EH (cell line): ENCODE data around the gene CLEC10A.
"Not testable (repeated sequence)": the region's sequence is repeated elsewhere in the genome, so short reads cannot be mapped to it uniquely, and the experiment has no call there.

ENCODE experiments used
- DNase-seq: peaks from one replicate; pipeline ENCODE4 v3.0.0-alpha.2; 2015; ENCODE audit warnings: low read depth

The CLEC10A gene, protein sequence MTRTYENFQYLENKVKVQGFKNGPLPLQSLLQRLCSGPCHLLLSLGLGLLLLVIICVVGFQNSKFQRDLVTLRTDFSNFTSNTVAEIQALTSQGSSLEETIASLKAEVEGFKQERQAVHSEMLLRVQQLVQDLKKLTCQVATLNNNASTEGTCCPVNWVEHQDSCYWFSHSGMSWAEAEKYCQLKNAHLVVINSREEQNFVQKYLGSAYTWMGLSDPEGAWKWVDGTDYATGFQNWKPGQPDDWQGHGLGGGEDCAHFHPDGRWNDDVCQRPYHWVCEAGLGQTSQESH

DNA sequence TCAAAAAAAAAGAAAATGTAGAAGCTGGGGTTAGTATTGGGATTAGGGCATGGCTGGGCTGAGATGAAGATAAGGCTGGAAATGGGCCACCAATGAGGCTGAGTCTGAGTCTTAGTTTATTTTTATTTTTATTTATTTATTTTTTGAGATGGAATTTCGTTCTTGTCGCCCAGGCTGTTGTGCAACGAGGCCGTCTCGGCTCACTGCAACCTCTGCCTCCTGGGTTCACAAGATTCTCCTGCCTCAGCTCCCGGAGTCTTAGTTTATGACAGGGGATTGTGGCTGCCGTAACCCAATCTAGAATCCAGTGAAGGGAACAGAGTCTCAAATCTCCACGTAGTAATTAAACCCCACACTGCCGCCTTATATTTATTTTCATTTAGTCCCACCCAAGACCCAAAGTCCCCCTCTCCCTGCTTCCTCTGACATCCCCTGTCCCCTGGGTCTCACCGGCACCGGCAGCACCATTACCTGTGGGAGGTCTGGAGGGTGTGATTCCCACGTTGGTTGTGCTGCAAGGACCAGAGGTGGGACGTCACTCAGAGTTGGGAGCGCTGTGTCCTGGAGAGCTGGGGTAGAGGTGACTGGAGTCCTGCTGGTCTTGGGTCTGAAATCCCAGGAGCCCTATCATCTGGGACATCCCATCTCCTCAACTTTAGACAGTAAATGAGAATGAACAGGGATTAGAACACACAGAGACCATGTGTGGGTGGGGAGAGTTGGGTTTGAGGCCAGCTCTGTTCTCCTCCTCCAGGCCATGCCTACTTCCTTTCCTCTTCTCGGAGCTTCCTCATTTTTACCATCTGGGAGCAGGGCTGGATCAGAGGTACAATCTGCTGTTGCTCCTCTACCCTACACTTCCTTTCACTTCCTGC, at the start of gene CLEC10A:
CLEC10A (minus strand) TSS at position 671 of the 875 bp plus-strand sequence. CDS start 1,439 bp downstream, outside the sequence.
- no peak for DNase-seq

DNA sequence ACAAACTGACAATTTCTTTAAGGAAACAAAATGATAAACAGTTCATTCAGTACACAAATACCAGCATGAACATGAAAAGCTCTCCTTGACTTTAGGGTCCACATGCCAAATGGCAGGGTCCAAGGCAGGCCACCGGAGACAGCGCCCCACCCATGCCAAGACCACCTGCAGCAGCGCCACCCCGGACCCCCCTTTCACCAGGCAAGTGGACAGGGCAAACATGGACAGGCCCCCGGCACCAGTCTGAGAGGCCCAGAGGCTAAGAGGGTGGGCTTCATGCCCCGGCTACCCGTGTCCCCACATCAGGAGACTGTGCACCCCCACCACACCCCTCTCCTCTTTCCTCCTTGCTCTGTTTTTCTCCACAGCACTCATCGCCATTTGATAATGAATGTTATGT, 49.3 kb upstream of the CLEC10A start:
- DNase-seq = no peak

DNA sequence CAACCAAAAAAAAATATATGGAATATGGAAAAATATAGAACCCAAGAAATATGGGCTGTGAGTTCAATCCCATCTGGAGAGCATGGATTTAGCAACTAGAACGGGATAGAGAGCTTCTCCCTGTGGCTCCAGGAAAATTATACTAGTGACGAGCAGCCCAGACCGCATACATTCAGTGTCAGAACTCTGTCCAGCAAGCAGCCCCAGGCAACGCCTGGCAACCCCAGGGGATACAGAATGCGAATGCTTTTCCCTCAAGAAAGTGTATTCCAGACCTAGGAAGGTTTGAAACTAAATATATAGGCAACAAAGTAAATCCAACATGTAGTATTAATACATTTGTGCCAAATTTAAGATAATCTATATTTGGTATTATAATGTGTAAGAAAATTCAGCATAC, 48.1 kb upstream of the CLEC10A start:
- DNase-seq = no peak

DNA sequence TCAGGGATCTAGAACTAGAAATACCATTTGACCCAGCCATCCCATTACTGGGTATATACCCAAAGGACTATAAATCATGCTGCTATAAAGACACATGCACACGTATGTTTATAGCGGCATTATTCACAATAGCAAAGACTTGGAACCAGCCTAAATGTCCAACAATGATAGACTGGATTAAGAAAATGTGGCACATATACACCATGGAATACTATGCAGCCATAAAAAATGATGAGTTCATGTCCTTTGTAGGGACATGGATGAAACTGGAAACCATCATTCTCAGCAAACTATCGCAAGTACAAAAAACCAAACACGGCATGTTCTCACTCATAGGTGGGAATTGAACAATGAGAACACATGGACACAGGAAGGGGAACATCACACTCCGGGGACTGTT, 47.5 kb upstream of the CLEC10A start:
- not testable (repeated sequence) for DNase-seq

DNA sequence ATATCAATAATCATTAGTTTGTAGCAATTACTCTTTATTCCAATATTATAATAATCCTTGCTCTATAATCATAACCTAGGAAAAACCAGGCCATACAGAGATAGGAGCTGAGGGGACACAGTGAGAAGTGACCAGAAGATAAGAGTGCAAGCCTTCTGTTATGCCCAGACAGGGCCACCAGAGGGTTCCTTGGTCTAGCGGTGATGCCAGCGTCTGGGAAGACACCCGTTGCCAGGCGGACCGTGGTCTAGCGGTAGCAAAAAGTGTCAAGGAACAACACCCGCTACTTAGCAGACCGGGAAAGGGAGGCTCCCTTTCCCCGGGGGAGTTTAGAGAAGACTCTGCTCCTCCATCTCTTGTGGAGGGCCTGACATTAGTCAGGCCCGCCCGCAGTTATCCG, 46.3 kb upstream of the CLEC10A start:
- DNase-seq = not testable (repeated sequence)

DNA sequence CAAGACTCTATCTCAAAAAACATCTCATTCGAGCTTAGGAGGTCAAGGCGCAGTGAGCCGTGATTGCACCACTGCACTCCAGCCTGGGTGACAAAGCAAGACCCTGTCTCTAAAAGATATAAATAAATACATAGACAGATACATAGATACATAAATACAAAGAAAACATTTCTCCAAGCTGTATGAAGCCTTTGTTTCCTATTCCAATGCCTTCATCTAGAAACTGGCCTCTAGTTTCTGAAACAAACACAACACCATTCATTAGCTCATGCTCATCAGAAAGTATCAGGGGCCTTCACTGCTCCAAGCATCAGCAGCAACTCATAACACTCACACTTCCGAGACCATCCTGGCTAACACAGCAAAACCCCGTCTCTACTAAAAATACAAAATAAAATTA, 44.9 kb upstream of the CLEC10A start:
- DNase-seq = no peak

DNA sequence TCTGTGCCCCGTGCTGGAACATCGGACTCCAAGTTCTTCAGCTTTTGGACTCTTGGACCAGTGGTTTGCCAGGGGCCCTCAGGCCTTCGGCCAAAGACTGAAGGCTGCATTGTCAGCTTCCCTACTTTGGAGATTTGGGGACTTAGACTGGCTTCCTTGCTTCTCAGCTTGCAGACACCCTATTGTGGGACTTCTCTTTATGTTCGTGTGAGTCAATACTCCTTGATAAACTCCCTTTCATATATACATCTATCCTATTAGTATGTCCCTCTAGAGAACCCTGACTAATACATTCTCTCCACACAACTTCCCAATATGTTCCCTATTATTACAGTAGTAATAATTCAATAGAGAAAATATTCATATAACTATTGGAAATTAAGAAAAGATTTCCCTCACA, 43.8 kb upstream of the CLEC10A start:
- no peak for DNase-seq

DNA sequence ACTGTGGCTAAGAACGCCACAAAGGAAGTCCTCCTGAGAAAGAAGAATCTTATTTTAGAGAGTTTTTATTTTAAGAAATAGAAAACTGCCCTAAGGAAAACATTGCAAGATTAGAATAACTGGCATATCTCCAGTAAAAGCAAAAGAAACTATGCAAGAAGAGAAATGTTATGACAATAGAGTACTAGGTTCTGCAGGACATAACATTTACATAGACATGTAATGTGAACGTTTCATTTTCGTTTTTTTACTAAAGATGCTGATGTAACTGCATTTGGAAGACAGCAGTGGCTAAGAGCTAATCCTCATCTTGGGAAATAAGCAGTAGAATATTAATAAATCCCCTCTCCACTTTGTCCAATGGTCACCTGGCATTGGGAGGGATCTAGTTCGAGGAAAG, 42.3 kb upstream of the CLEC10A start:
- DNase-seq = peak; percentile 43

DNA sequence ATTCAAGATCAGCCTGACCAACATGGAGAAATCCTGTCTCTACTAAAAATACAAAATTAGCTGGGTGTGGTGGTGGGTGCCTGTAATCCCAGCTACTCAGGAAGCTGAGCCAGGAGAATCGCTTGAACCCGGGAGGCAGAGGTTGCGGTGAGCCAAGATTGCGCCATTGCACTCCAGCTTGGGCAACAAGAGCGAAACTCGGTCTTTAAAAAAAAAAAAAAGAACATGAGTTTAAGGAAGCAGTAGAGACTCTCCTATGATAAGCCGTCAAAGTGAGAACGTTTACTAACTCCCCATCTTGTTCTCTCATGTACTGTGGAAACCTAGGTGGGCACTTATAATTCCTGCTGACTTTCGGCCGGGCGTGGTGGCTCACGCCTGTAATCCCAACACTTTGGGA, 40.6 kb upstream of the CLEC10A start:
- DNase-seq = not testable (repeated sequence)

DNA sequence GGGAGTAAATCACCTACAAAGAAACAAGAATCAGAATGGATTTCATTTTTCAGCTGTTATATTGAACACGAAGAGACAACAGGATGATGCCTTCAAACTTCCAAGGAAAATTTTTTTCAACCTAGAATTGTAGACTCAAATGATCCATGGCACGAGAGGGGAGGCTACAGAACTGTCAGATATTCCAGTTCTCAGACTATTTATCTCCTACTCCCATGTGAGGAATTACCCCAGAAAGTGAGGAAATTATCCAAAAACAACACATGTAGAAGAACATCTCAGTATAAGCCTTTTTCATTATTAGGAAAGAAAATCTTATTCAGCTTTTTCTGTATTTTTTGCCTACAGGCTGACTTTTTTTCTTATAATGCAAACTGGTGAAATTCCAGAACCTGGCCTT, 40.1 kb upstream of the CLEC10A start:
- DNase-seq = no peak

DNA sequence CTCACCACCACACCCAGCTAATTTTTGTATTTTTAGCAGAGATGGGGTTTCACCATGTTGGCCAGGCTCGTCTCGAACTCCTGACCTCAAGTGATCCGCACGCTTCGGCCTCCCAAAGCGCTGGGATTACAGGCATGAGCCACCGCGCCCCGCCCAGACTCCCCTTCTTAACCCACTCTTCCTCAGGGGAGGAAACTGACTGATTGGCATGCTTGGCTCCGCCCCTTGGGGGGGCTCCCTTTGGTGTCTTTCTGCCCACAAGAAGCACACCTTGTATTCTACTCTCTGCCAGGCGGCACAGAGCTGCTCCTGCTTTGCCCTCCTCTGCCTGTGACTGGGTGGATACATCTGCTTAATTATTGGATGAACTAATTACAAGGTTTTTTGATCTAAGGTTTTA, 39.3 kb upstream of the CLEC10A start:
- no peak for DNase-seq

DNA sequence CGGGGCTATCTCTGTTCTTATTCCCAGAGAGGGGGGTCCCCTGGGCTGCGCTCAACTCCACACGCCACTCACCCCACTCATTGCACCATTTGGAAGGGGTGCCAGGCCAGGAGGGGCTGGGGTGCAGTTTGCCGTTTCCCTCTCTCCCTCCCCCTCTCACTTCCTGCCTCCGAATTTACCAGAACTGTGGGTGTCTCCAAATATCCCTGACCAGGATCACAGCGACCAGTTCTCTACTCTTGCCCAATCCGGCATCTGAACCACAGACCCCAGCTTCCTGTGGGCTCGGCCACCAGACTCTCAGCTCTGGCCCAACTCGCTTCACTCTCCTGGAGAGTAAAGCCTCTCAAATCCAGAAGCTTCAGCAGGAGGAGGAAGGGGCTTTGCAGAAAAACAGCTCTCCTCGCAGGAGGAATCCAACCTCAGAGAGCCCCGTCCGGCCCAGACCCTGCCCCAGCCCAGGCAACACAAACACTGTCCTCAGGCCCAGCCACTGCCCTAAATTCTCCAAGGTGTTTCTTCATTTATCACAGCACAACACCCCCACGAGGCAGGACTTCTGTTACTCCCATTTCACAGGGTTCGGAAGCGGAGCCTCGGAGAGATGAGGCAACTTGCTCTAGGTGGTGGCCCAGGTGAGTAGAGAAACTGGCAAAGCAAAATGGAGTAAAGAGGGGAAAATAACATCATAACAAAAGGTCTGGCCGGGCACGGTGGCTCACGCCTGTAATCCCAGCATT, 35.0 kb upstream of the CLEC10A start:
- DNase-seq = no peak

DNA sequence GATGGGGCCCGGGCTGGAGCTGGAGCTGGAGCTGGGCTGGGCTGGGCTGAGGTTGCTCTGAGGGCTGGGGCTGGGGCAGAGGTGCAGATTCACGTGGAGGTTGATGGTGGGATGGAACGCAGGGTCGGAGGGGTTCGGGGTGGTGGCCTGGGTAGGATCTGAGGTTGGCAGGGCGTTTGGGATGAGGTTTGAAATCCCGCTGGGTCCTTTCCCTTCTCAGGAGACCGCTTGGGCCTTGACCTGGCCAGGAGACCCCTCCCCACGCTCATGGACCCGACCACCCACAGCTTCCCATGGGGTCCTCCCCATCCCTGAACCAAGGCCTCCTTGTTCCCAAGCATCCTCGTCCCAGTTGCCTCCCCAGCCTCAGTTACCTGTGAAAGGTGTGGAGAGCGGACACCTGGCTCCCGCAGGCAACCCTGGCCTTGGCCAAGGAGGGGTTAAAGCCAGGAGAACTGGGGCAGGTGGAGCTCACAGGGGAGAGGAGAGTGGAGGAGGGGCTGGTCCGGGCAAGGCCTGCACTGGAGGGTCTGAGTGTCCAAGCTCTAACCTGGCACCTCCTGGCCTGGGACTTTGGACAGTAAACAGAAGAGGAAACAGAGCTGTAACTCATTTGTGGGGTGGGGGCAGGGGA, 34.3 kb upstream of the CLEC10A start, which contains the start of gene ASGR2:
ASGR2 (minus strand) TSS at position 582 of the 634 bp plus-strand sequence. CDS start 582 bp downstream, outside the sequence.
- no peak for DNase-seq

DNA sequence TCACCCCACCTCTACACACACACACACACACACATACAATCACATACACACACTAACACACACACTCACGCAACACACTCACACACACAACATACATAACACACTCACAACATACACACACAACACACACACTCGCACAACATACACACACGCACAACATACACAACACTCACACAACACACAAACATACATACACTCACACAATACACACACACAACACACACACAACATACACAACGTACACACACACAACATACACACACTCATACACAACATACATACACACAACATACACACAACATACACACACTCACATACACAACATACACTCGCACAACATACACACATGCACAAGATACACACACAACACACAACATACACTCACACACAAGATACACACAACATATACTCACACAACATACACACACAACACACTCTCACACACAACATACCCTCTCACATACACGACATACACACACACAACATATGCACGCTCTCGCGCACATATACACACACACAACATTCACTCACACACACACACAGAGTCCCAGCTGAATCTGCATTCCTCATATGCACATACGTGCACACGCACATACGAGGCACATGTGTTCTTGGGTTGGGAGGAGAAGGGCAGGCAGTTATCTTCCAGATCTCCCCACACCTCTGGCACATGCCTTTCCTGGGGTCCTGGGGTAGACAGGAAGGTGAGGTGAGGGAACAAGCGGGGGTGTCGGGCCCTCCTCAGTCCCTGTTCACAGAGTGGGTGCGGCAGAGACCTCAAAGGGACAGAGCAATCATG, 33.4 kb upstream of the CLEC10A start:
- DNase-seq = no peak

DNA sequence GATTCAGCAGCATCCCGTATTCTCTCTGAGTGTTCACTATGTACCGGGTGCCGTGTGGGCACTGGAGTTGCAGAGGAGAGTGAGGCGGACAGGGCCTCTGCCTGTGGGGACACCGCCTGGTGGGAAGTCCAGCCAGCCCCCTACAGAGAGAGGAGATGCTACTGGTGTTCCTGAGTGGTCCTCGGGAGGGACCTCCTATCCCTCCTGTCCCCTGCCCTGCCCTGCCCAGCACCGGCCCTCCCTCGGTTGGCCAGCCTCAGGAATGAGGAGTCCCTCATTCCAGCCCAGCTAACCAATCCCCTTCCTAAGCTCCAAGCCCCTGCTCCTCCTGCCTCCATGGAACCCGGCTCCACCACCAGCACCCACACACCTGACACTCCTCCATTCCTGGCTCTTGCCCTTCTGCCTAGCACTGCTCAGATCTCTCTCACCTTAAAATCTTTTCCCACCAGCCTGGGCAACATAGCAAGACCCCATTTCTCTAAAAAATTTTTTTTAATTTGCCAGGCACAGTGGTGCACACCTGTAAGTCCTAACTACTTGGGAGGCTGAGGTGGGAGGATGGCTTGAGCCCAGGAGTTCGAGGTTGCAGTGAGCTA, 32.6 kb upstream of the CLEC10A start:
- no peak for DNase-seq

DNA sequence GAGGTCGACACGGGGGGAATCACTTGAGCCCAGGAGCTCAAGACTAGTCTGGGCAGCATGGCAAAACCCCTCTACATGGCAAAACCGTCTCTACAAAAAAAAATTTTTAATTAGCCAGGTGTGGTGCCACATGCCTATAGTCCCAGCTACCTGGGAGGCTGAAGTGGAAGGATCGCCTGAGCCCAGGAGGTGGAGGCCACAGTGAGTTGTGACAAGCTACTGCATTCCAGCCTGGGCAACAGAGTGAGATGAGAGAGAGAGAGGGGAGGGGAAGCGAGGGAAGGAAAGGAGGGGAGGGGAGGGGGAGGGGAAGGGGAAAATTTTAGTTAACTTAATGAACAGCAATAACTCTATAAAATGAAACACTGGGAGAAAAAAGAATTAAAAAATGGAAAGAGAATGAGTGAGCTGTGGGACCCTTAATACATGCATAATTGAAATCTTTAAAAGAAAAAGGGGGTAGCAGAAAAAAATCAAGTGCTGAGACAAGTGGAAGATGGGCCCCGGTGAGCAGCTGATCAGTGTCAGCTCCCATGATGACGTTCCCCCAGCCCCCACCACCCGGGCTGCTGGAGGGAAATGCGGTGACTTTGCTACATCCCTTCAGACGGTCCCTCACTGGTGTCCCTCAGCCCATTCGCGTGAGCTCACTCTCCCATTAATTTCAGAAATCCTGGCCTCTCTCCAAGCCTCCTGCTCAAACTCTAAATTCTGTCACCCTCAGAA, 31.9 kb upstream of the CLEC10A start:
- DNase-seq = no peak

DNA sequence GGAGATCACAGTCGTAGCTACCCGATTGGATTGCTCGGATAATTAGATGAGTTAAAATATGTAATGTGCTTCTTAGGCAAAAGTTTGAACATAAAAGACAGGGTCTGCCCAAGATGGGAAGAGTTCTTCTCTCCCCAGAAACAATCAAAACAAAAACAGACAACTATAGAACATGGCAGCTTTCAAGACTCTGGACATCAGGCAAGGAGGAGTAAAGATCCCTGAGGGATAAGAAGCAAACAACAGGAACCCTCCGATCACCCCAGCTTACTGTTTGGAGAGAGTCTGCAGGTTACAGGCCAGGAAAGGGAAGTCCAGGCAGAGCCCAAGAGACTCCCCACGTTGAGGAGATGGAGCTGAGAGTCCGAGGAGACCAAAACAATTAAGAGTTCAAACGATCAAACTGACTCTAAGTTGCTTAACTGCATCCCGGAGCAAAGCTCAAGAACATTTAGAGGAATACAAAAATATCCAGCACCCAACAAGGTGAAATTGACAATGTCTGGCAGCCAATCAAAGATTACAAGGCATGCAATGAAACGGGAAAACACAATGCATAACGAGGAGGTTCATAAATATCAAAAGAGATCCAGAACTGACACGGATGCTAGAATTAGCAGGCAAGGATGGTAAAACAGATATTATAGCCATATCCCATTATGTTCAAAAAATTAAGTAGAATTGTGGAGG, 30.7 kb upstream of the CLEC10A start:
- no peak for DNase-seq

DNA sequence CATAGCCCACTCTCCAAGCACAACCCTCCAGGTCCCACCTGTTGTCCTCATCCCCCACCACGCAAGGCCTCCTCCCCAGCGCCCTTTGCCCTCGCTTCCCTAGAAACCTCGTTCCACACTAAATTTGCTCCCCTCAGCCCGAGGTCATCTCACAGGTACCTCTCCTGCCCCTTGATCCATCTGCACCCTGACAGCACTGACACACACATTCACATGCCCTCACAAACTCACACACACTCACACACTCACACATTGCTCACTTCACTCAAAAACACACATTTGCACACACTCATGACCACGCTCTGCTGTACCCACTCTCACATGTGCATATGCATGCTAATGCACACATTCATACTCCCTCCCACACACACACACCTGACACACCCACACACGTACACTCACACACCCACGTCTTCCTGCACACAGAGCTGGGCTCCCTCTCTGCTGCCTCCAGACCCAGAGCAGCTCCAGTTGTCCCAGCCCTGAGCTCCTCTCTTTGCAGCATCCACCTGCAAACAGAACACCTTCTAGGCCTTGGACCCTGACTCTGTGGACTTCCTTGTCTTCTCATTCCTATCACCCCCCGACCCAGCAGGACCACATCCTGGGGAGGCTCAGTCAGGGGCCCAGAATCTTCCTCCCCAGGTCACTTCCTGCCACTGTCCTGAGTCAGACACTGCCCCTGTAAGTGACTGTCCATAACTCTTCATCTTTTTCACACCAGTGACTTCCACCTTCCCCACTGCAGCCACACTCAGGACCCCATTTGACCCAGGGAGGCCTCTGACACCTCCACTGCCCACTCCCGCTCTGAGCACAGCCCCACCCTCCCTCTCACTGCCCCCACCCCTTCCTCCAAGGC, 29.6 kb upstream of the CLEC10A start:
- no peak for DNase-seq

DNA sequence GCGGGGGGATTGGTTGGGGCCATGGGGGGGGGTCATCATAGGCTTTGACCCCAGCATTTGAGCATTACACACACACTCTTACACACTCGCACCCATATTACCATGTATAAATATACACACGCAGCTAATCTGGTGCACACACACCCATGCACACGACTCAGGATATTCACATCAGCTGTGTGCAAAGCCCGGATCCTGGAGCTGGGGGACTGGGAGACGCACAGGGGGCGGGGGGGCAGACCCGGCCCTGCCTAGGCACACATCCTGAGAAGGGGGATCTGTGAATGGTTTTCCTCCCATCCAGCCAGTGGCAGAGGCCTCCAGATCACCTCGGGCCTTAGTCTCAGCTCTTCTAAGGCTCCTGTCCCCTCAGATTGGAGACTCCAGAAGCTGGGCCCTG, 28.9 kb upstream of the CLEC10A start:
- no peak for DNase-seq
